ENCODE data around the gene EXOC4. TPM values are rescaled to one million over a fixed set of nuclear protein-coding genes. Genes with fewer than 3 reads are reported as not detected.

The EXOC4 gene
- total and polyA plus RNA-seq, 2 donors (not counting 3 experiments of a cell fraction or from before 2014, with no cell fraction given), result 20.3 to 73.1 TPM

GRCh38 chr7:133672866-133673265 is 420.0 kb downstream of the EXOC4 start:
- no peaks in the 10 kb centered on the region for H3K4me1 ChIP-seq (ENCODE audit: control insufficient read depth, extremely low read depth, insufficient read depth, low read length)
- POLR2A ChIA-PET, result no interaction called here
- H3K36me3 ChIP-seq (ENCODE audit: control insufficient read depth in 2 of 2, extremely low read depth in 1 of 2, insufficient read depth in 2 of 2, low read length in 2 of 2), result no peaks in the 10 kb centered on the region
- H2AFZ ChIP-seq (ENCODE audit: low read depth, low read length), result no peak overlapping the region
- DNase-seq (ENCODE audit: low read depth, low spot score), result no peak
- intact Hi-C loops (cut with micrococcal nuclease), result no loop called here
- CTCF ChIA-PET, result interaction anchor here (1.4 to 1.6 kb wide), 2 partner anchors 9 to 42 kb away, joined by 4 read pairs; no protein-coding TSS in a partner anchor
- no peaks in the 10 kb centered on the region for H3K9me1 ChIP-seq (replicated peaks; ENCODE audit: control insufficient read depth, extremely low read depth, insufficient read depth, low read length)
- no peaks in the 10 kb centered on the region for H3K9me3 ChIP-seq (replicated peaks; ENCODE audit: control insufficient read depth, insufficient read depth, low read length)
- H3K27ac ChIP-seq (ENCODE audit: insufficient read depth, low read depth, low read length), result no peak overlapping the region
- FAIRE-seq, result no peak
- no peak overlapping the region for H3K4me3 ChIP-seq (replicated peaks in 1 of 3; ENCODE audit: insufficient read depth in 1 of 3, low read depth in 1 of 3, low read length in 3 of 3)
- no peaks in the 10 kb centered on the region for H4K20me1 ChIP-seq (replicated peaks; ENCODE audit: control insufficient read depth, extremely low read depth, insufficient read depth, low read length)
- no peak overlapping the region for H3K4me2 ChIP-seq (ENCODE audit: insufficient read depth, low read length)
- TF ChIP-seq, protein P1, sequence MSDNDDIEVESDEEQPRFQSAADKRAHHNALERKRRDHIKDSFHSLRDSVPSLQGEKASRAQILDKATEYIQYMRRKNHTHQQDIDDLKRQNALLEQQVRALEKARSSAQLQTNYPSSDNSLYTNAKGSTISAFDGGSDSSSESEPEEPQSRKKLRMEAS (IDR thresholded peaks at IDR 0.05; ENCODE audit: insufficient read depth, insufficient read length), result no peak
- TF ChIP-seq CTCF (IDR thresholded peaks at IDR 0.05; ENCODE audit: extremely low read depth in 1 of 2, insufficient read depth in 1 of 2, low read depth in 1 of 2, low read length in 2 of 2), result no peak
- no peak for TF ChIP-seq JUN (IDR thresholded peaks at IDR 0.05; ENCODE audit: borderline replicate concordance, insufficient read depth, insufficient read length, low read depth)
- TF ChIP-seq POLR2A (IDR thresholded peaks at IDR 0.05; ENCODE audit: low read depth, low read length), result no peak
- TF ChIP-seq MYC (IDR thresholded peaks at IDR 0.05; ENCODE audit: low read depth, low read length), result no peak
- no peak for TF ChIP-seq POLR2AphosphoS5 (IDR thresholded peaks at IDR 0.05; ENCODE audit: insufficient read depth, low read depth, low read length)
- no peak for TF ChIP-seq EZH2 (IDR thresholded peaks at IDR 0.05; ENCODE audit: borderline replicate concordance, low read depth, low read length, severe bottlenecking)
- TF ChIP-seq GATA2 (IDR thresholded peaks at IDR 0.05; ENCODE audit: insufficient read depth, insufficient read length, low read depth, low read length), result no peak
- TF ChIP-seq FOS (IDR thresholded peaks at IDR 0.05; ENCODE audit: borderline replicate concordance, insufficient read depth, low read length), result no peak
- no peak overlapping the region for H3K9ac ChIP-seq (replicated peaks; ENCODE audit: extremely low read depth, insufficient read depth, low read length)
- no TSS peak for BruUV-seq (replicated peaks)
- dilution Hi-C loops (cut with MboI; ENCODE audit: extremely low pct_ligation_motif_present, low sequenced_read_pairs), result no loop called here
- H3K79me2 ChIP-seq (ENCODE audit: control insufficient read depth, insufficient read depth, low read length), result no peaks in the 10 kb centered on the region
- H3K27me3 ChIP-seq (ENCODE audit: control insufficient read depth in 2 of 2, insufficient read depth in 2 of 2, low read length in 2 of 2), result no peaks in the 10 kb centered on the region
